22Rv1 (cell line): ENCODE results near the gene SAFB2.

Experiments used
- ZFX ChIP-seq: fragments of 450-650 bp; IDR thresholded peaks from 2 replicates; pipeline ENCODE4 v1.6.1; 2017; ENCODE audit warnings: antibody characterized with exemption, borderline replicate concordance
- TF ChIP-seq, protein P1 (sequence below): fragments of 450-650 bp; IDR thresholded peaks from 2 replicates; pipeline ENCODE4 v1.5.1; 2017; ENCODE audit warnings: mild to moderate bottlenecking

DNA sequence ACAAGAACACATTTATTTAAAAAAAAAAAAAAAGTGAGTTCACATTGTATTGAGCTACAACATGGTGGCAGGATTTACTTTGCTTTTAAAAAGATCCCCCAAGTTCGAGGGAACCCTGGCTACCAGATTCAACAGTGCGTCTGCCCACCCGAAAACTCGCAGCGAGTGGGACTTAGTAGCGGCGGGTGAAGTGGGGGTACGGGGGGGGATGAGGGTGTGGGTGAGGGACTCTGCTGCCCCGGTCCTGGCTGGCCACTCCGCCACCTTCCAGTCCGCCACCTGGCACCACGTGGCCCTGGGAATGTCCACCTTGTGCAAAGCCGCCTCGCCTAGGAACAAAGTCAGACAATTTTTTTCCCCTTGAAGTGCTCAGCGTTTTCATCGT lies 35.5 kb downstream of the SAFB2 start:
- TF ChIP-seq, protein P1, sequence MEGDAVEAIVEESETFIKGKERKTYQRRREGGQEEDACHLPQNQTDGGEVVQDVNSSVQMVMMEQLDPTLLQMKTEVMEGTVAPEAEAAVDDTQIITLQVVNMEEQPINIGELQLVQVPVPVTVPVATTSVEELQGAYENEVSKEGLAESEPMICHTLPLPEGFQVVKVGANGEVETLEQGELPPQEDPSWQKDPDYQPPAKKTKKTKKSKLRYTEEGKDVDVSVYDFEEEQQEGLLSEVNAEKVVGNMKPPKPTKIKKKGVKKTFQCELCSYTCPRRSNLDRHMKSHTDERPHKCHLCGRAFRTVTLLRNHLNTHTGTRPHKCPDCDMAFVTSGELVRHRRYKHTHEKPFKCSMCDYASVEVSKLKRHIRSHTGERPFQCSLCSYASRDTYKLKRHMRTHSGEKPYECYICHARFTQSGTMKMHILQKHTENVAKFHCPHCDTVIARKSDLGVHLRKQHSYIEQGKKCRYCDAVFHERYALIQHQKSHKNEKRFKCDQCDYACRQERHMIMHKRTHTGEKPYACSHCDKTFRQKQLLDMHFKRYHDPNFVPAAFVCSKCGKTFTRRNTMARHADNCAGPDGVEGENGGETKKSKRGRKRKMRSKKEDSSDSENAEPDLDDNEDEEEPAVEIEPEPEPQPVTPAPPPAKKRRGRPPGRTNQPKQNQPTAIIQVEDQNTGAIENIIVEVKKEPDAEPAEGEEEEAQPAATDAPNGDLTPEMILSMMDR: no peak
- no peak for TF ChIP-seq ZFX
